ENCODE measurements around the gene RAB11FIP4.

The RAB11FIP4 gene

GRCh38 chr17:31415640-31416502 is 24.4 kb downstream of the RAB11FIP4 start:
- DNase-seq (ENCODE audit: extremely low read depth, low read depth): no peak
- no peak overlapping the region for H3K4me3 ChIP-seq (replicated peaks; ENCODE audit: low read depth, low read length)
- no peak for TF ChIP-seq CTCF (IDR thresholded peaks at IDR 0.05; ENCODE audit: low read depth, low read length, missing control alignments)

GRCh38 chr17:31416503-31416923 is 25.0 kb downstream of the RAB11FIP4 start:
- TF ChIP-seq CTCF (IDR thresholded peaks at IDR 0.05; ENCODE audit: low read depth, low read length, missing control alignments): no peak
- no peak overlapping the region for H3K4me3 ChIP-seq (replicated peaks; ENCODE audit: low read depth, low read length)
- DNase-seq (ENCODE audit: extremely low read depth, low read depth): no peak

- H3K4me3 ChIP-seq (replicated peaks; ENCODE audit: low read depth, low read length): no peak overlapping the region
- DNase-seq (ENCODE audit: extremely low read depth, low read depth): no peak
- no peak for TF ChIP-seq CTCF (IDR thresholded peaks at IDR 0.05; ENCODE audit: low read depth, low read length, missing control alignments)
Observed at GRCh38 chr17:31417051-31417792, 25.7 kb downstream of the RAB11FIP4 start.

GRCh38 chr17:31418773-31419350 is 27.4 kb downstream of the RAB11FIP4 start:
- no peak overlapping the region for H3K4me3 ChIP-seq (replicated peaks; ENCODE audit: low read depth, low read length)
- TF ChIP-seq CTCF (IDR thresholded peaks at IDR 0.05; ENCODE audit: low read depth, low read length, missing control alignments): no peak
- no peak for DNase-seq (ENCODE audit: extremely low read depth, low read depth)

- no peak for DNase-seq (ENCODE audit: extremely low read depth, low read depth)
- no peak overlapping the region for H3K4me3 ChIP-seq (replicated peaks; ENCODE audit: low read depth, low read length)
- TF ChIP-seq CTCF (IDR thresholded peaks at IDR 0.05; ENCODE audit: low read depth, low read length, missing control alignments): no peak
Observed at GRCh38 chr17:31422443-31422842, 31.0 kb downstream of the RAB11FIP4 start.

- H3K4me3 ChIP-seq (replicated peaks; ENCODE audit: low read depth, low read length): no peak overlapping the region
- no peak for DNase-seq (ENCODE audit: extremely low read depth, low read depth)
- no peak for TF ChIP-seq CTCF (IDR thresholded peaks at IDR 0.05; ENCODE audit: low read depth, low read length, missing control alignments)
Observed at GRCh38 chr17:31424944-31425281, 33.4 kb downstream of the RAB11FIP4 start.

Measured in HFF-Myc (cell line).